ENCODE results near the gene LRRC36.

- TF ChIP-seq POLR2A (IDR thresholded peaks at IDR 0.05; ENCODE audit: low read length): no peak
- no peak for TF ChIP-seq GATA1 (IDR thresholded peaks at IDR 0.05; ENCODE audit: low read depth, low read length)
Observed at GRCh38 chr16:67356396-67356795, 29.8 kb downstream of the LRRC36 start.
